ENCODE measurements around the gene ECSCR. TPM values are rescaled to one million over a fixed set of nuclear protein-coding genes. Genes with fewer than 3 reads are reported as not detected.
A peak's percentile ranks its signal among the peaks of the same experiment; 100 is the strongest.

Gene ECSCR
- total RNA-seq, 3 donors from 2014 or later (not counting 1 experiment from before 2014, with no cell fraction given): 0.48 TPM; not detected in 2

DNA sequence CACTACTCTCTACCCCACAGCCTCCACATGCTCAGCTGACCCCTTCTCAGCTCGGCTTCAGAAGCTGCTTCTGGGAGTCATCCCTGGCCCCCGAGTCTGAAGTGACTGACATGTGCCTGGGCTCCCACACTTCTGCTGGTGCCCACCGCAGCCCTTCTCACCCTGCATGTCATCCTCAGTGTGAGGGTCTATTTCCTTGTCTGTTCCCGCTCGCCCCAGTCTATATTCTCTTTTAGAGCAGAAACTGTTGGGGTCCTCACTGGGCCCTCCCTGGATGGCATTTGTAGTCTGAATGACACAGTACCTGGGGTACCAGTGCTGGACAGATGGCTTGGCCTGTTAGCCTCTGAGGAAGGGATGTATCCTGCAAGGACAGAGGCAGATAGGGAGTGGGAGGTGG is 5.3 kb downstream of the ECSCR start:
- no peak for DNase-seq
- peak overlapping the region; percentile 57 to 92 for H3K27ac Mint-ChIP-seq
- no peaks in the 10 kb centered on the region for H3K9me3 Mint-ChIP-seq
- peaks cover 55% of the 10 kb centered on the region for H3K4me1 ChIP-seq (ENCODE audit: control insufficient read depth, insufficient read depth, low read length)
- H3K36me3 ChIP-seq (ENCODE audit: control insufficient read depth, insufficient read depth, low read length): no peaks in the 10 kb centered on the region
- no peak overlapping the region for H3K4me3 ChIP-seq (ENCODE audit: low read length)
- no peak overlapping the region for H3K27ac ChIP-seq (ENCODE audit: low read length)
- H3K27me3 ChIP-seq (ENCODE audit: control insufficient read depth, insufficient read depth, low read length): no peaks in the 10 kb centered on the region
- H3K36me3 Mint-ChIP-seq: no peaks in the 10 kb centered on the region
- intact Hi-C loops (cut with micrococcal nuclease): loop anchor here (5.0 to 10.0 kb wide), 2 partner anchors 55 to 258 kb away; partner anchors contain the start of gene SPATA24
- peak overlapping the region; percentile 37 for H3K4me3 Mint-ChIP-seq
- no peaks in the 10 kb centered on the region for H3K27me3 Mint-ChIP-seq (ENCODE audit: low read depth in 2 of 2)
- 96% methylated on average over 5 of the region's 5 CpGs for WGBS (ENCODE audit: insufficient coverage)
- TF ChIP-seq, protein P1, sequence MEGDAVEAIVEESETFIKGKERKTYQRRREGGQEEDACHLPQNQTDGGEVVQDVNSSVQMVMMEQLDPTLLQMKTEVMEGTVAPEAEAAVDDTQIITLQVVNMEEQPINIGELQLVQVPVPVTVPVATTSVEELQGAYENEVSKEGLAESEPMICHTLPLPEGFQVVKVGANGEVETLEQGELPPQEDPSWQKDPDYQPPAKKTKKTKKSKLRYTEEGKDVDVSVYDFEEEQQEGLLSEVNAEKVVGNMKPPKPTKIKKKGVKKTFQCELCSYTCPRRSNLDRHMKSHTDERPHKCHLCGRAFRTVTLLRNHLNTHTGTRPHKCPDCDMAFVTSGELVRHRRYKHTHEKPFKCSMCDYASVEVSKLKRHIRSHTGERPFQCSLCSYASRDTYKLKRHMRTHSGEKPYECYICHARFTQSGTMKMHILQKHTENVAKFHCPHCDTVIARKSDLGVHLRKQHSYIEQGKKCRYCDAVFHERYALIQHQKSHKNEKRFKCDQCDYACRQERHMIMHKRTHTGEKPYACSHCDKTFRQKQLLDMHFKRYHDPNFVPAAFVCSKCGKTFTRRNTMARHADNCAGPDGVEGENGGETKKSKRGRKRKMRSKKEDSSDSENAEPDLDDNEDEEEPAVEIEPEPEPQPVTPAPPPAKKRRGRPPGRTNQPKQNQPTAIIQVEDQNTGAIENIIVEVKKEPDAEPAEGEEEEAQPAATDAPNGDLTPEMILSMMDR (IDR thresholded peaks at IDR 0.05): no peak
- no peaks in the 10 kb centered on the region for H3K9me3 ChIP-seq (ENCODE audit: control insufficient read depth, insufficient read depth, low read length)
- H3K4me1 Mint-ChIP-seq: peaks cover 33 to 65% of the 10 kb centered on the region in 2 donors
- no peak for ATAC-seq

DNA sequence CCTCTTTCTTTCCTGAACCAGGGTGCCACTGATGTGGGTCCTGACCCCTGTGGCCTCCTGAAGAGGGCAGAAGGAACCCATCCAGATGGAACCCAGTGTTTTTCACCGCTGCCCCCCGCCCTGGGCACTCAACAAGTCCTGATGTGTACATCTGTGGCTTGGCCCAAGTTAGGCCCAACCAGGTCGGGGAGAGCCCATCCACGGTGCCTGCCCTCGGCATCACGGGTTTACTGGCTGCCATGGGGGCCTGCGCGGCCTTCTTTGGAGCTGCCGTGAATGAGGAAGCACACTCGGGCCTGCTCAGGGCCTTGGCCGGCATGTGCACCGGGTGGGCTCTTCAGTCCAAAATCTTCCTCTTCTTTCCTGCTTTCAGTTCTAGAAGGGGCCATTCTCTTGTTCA is 5.8 kb downstream of the ECSCR start:
- peaks cover 33 to 65% of the 10 kb centered on the region in 2 donors for H3K4me1 Mint-ChIP-seq
- intact Hi-C loops (cut with micrococcal nuclease): loop anchor here (5.0 to 10.0 kb wide), 2 partner anchors 54 to 258 kb away; partner anchors contain the start of gene SPATA24
- ATAC-seq: no peak

DNA sequence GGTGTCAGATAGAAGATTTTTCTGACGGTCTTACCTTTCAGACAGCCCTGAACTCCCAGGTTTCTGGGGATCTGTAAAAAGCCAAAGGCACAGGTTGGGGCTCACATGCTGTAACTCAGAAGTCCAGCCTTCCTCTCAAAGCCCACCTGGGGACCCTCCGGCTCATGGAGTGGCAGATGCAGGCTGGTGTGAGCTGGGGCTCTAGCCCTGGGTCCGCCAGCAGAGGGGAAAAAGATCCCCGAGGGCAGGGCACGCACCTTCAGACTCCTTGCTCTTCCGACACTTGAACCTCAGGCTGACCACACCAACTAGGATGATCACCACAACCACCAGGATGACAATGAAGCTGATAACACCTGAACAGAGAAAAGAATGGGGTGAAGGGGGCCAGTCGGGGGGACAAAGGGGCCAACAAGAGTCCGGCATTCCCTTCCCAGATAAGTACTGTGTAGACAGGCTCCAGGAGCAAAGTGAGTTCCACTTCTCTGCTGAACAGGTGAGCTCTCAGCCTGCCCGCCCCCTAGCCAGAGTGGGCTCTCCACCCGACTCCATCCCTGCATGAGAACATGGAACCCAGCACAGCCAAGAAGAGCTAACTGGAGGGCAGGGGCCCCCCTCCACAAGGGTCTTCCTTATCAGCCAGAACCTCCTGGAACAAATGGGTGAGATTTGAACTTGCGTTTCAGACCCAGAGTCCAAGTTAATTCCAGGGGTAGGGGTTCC is 7.8 kb downstream of the ECSCR start:
- Mint-ChIP-seq H3K9me3 (no peaks in the 10 kb centered on the region), H3K27me3 (ENCODE audit: low read depth in 2 of 2) (no peaks in the 10 kb centered on the region), H3K36me3 (no peaks in the 10 kb centered on the region), H3K4me1 (peaks cover 27 to 54% of the 10 kb centered on the region in 2 donors), H3K4me3 (no peak overlapping the region), H3K27ac (peak overlapping the region; percentile 77 to 87)
- no peak for ATAC-seq
- Histone ChIP-seq H3K4me1 (ENCODE audit: control insufficient read depth, insufficient read depth, low read length) (peaks cover 67% of the 10 kb centered on the region), H3K36me3 (ENCODE audit: control insufficient read depth, insufficient read depth, low read length) (no peaks in the 10 kb centered on the region), H3K27me3 (ENCODE audit: control insufficient read depth, insufficient read depth, low read length) (no peaks in the 10 kb centered on the region), H3K9me3 (ENCODE audit: control insufficient read depth, insufficient read depth, low read length) (no peaks in the 10 kb centered on the region), H3K27ac (ENCODE audit: low read length) (peak overlapping the region; percentile 30), H3K4me3 (ENCODE audit: low read length) (no peak overlapping the region)
- intact Hi-C loops (cut with micrococcal nuclease): loop anchor here (5.0 to 10.0 kb wide), 2 partner anchors 52 to 260 kb away; partner anchors contain the start of gene SPATA24
- TF ChIP-seq, protein P1 (IDR thresholded peaks at IDR 0.05): no peak
- WGBS (ENCODE audit: insufficient coverage): 70% methylated on average over 10 of the region's 11 CpGs
- no peak for DNase-seq

More for the DNA sequence above, 5.8 kb downstream of the ECSCR start:
- H3K4me3 Mint-ChIP-seq: no peak overlapping the region
- H3K4me1 ChIP-seq (ENCODE audit: control insufficient read depth, insufficient read depth, low read length): peaks cover 60% of the 10 kb centered on the region
- 97% methylated on average over 12 of the region's 12 CpGs for WGBS (ENCODE audit: insufficient coverage)
- DNase-seq: no peak
- no peaks in the 10 kb centered on the region for H3K36me3 Mint-ChIP-seq
- H3K9me3 ChIP-seq (ENCODE audit: control insufficient read depth, insufficient read depth, low read length): no peaks in the 10 kb centered on the region
- H3K27me3 ChIP-seq (ENCODE audit: control insufficient read depth, insufficient read depth, low read length): no peaks in the 10 kb centered on the region
- peak overlapping the region; percentile 57 to 92 for H3K27ac Mint-ChIP-seq
- H3K27ac ChIP-seq (ENCODE audit: low read length): no peak overlapping the region
- no peak overlapping the region for H3K4me3 ChIP-seq (ENCODE audit: low read length)
- H3K36me3 ChIP-seq (ENCODE audit: control insufficient read depth, insufficient read depth, low read length): no peaks in the 10 kb centered on the region
- no peaks in the 10 kb centered on the region for H3K27me3 Mint-ChIP-seq (ENCODE audit: low read depth in 2 of 2)
- no peaks in the 10 kb centered on the region for H3K9me3 Mint-ChIP-seq
- TF ChIP-seq, protein P1 (IDR thresholded peaks at IDR 0.05): no peak
